ENCODE measurements around the gene CCDC187. TPM values are rescaled to one million over a fixed set of nuclear protein-coding genes. Genes with fewer than 3 reads are reported as not detected.

Gene CCDC187
- total and polyA plus RNA-seq, 5 donors = not detected

DNA sequence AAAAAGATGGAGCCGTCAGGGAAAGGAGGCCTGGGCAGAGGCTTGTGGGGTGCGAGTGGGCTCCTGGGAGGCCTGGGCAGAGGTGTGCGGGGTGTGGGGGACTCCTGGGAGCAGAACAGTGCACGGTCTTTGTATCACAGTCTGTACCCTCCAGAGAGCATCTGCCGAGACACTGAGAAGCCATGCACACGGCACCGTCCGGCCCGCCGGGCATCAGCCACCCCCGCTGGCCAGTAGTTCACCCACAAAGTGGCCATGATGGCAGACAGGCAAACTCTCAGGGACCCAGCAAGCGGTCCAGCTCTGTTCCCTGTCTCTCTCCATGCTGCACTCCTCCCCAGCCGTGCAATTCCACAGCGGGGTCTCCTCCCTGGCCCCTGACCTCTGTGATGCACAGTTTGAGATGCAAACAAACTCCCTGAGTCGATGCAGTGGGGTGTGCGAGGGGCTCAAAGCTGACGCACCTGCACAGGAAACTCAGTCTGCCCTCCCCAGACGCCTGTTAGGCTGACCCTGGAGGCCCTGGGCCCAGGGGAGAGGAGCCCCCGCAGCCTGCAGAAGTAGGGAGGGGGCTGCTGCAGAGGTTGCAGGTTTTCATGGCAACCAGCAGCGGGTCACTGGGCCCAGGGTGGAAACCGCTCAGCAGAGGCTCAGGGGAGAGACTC, 14.3 kb upstream of the CCDC187 start:
- DNase-seq (peak; percentile 5 to 21 (median 18)), ATAC-seq (no peak)
- Histone ChIP-seq H3K4me1 (ENCODE audit: control insufficient read depth, insufficient read depth, low read length) (no peaks in the 10 kb centered on the region), H3K27me3 (ENCODE audit: control insufficient read depth, insufficient read depth) (no peaks in the 10 kb centered on the region), H3K4me3 (ENCODE audit: low read length) (no peak overlapping the region), H3K27ac (ENCODE audit: low read length) (no peak overlapping the region), H3K9me3 (ENCODE audit: control insufficient read depth, low read length) (no peaks in the 10 kb centered on the region)
- intact Hi-C loops (cut with DNase I) = no loop called here
- 76% methylated on average over 21 of the region's 21 CpGs for WGBS

DNA sequence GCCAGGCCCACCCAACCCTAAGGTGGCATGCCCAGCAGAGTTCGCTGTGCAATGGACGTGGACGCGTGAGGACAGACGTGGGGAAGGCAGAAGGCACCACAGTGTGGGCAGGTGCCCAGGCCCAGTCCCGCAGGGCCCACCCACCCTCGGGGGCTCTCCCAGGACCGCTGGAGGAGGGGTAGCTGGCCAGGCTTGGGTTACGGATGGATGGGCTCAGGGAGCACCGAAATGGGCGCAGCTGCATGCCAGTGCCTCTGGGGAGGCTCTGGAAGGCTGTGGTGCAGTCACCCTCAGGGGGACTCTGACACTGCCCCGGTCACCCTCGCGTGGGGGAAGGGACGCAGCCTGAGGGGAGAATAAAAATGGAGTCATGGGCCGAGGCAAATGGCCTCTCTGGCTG, 13.8 kb upstream of the CCDC187 start:
- H3K27ac ChIP-seq (ENCODE audit: low read length) = no peak overlapping the region
- WGBS = 89% methylated on average over 16 of the region's 16 CpGs
- H3K27me3 ChIP-seq (ENCODE audit: control insufficient read depth, insufficient read depth) = no peaks in the 10 kb centered on the region
- intact Hi-C loops (cut with DNase I) = no loop called here
- no peaks in the 10 kb centered on the region for H3K4me1 ChIP-seq (ENCODE audit: control insufficient read depth, insufficient read depth, low read length)
- no peak overlapping the region for H3K4me3 ChIP-seq (ENCODE audit: low read length)
- H3K9me3 ChIP-seq (ENCODE audit: control insufficient read depth, low read length) = no peaks in the 10 kb centered on the region
- DNase-seq (peak; percentile 11 to 53 (median 21)), ATAC-seq (no peak)

DNA sequence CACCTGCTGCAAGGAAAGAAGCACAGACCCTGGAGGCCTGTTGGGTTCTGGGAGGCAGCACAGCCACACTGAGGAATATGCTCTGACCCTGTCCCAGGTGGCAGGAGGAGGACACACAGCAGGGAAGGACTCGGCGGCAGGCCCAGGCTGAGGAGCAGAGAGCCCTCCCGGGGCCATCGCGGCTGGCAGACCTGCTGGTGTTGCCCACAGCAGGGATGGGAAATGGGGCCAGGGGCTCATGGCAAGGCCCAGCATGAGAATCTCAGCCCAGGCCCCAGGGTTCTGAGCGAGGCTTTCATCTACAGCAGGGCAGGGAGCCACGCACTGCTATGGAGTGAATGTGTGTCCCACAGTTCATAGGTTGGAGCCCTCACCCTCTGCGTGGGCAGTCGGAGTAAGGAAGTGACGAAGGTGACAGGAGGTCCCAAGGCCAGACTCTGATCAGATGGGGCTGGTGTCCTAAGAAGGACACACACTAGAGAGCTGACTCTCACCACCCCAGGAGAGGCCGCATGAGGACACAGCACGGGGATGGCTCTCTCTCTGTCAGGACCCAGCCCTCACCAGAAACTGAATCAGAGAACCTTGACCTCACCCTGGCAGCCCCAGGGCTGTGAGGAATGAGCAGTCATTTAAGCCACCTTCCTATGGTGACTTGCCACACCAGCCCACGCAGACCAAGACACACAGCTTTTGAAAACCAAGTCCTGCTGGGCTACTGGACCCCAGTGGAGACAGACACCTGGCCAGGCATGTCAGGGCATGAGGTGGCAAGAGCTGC, 13.2 kb upstream of the CCDC187 start:
- peak; percentile 4 to 30 (median 27) for DNase-seq
- no peaks in the 10 kb centered on the region for H3K9me3 ChIP-seq (ENCODE audit: control insufficient read depth, low read length)
- no peak overlapping the region for H3K27ac ChIP-seq (ENCODE audit: low read length)
- WGBS = 86% methylated on average over 13 of the region's 13 CpGs
- peak in 1 of 2 donors; percentile 14 for ATAC-seq
- no peaks in the 10 kb centered on the region for H3K27me3 ChIP-seq (ENCODE audit: control insufficient read depth, insufficient read depth)
- no peaks in the 10 kb centered on the region for H3K4me1 ChIP-seq (ENCODE audit: control insufficient read depth, insufficient read depth, low read length)
- intact Hi-C loops (cut with DNase I) = no loop called here
- H3K4me3 ChIP-seq (ENCODE audit: low read length) = no peak overlapping the region

DNA sequence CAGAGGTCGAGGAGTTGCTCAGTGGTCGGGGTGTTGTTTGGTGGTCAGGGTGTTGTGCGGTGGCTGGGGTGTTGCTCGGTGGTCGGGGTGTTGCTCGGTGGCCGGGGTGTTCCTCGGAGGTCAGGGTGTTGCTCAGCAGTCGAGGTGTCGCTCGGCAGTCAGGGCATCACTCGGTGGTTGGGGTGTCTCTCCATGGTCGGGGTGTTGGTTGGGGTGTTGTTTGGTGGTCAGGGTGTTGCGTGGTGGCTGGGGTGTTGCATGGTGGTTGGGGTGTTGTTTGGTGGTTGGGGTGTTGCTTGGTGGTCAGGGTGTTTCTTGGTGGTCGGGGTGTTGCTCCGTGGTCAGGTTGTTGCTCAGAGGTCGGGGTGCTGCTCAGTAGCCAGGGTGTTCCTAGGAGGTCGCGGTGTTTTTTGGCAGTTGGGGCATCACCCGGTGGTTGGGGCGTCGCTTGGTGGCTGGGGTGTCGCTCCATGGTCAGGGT, 12.4 kb upstream of the CCDC187 start:
- no peak overlapping the region for H3K27ac ChIP-seq (ENCODE audit: low read length)
- H3K4me1 ChIP-seq (ENCODE audit: control insufficient read depth, insufficient read depth, low read length) = no peaks in the 10 kb centered on the region
- peak in 2 of 3 donors; percentile 28 to 45 for DNase-seq
- no peak for ATAC-seq
- H3K4me3 ChIP-seq (ENCODE audit: low read length) = no peak overlapping the region
- intact Hi-C loops (cut with DNase I) = no loop called here
- H3K9me3 ChIP-seq (ENCODE audit: control insufficient read depth, low read length) = no peaks in the 10 kb centered on the region
- H3K27me3 ChIP-seq (ENCODE audit: control insufficient read depth, insufficient read depth) = no peaks in the 10 kb centered on the region
- WGBS = 93% methylated on average over 23 of the region's 23 CpGs

DNA sequence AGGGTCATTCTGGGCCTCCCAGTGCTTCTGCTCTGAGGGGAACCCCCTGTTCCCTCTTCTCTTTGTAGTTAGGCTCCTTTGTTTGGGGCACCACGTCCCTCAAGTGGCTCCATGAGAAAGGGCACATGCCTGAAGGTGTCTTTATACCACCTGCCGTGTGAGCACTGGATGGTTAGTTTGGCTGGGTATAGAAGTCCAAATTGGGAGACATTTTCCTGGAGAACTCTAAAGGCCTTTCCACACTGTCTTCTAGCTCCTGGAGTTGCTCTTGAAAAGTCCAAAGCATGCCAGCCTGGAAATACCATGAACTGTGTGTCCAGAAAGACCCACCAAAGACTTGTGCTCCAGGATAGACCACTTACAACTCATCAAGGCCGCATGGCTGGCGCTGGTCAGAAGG, 11.1 kb upstream of the CCDC187 start:
- H3K9me3 ChIP-seq (ENCODE audit: control insufficient read depth, low read length) = no peaks in the 10 kb centered on the region
- peak in 1 of 3 donors; percentile 7 for DNase-seq
- WGBS = 87% methylated on average over 4 of the region's 4 CpGs

DNA sequence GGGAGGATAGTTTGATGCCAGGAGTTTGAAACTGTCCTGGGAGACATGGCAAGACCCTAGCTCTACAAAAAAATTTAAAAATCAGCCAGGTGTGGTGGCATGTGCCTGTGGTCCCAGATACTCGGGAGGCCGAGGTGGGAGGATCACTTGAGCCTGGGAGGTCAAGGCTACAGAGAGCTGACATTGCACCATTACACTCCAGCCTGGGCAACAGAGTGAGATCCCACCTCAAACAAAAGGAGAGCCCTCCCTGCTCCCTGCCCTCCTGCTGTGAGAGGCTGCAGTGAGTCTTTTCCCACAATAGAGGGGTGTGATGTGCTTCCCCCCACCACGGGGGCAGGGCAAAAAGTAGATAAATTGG, 10.1 kb upstream of the CCDC187 start:
- Histone ChIP-seq H3K9me3 (ENCODE audit: control insufficient read depth, low read length) (no peaks in the 10 kb centered on the region), H3K4me3 (ENCODE audit: low read length) (no peak overlapping the region), H3K27me3 (ENCODE audit: control insufficient read depth, insufficient read depth) (no peaks in the 10 kb centered on the region), H3K27ac (ENCODE audit: low read length) (no peak overlapping the region), H3K4me1 (ENCODE audit: control insufficient read depth, insufficient read depth, low read length) (no peaks in the 10 kb centered on the region)
- intact Hi-C loops (cut with DNase I) = loop anchor here in 2 of 4 donors (5.0 kb wide), 1 partner anchor 88 kb away; the partner anchor contains the start of gene SNAPC4 (in 2 of the 2)
- ATAC-seq (no peak), DNase-seq (no peak)
- whole genome bisulfite sequencing = 92% methylated on average over 3 of the region's 3 CpGs

More for the DNA sequence above, 11.1 kb upstream of the CCDC187 start:
- Histone ChIP-seq H3K4me3 (ENCODE audit: low read length) (no peak overlapping the region), H3K27me3 (ENCODE audit: control insufficient read depth, insufficient read depth) (no peaks in the 10 kb centered on the region), H3K4me1 (ENCODE audit: control insufficient read depth, insufficient read depth, low read length) (no peaks in the 10 kb centered on the region), H3K27ac (ENCODE audit: low read length) (no peak overlapping the region)
- no peak for ATAC-seq
- intact Hi-C loops (cut with DNase I) = loop anchor here in 2 of 4 donors (5.0 kb wide), 1 partner anchor 87 kb away; the partner anchor contains the start of gene SNAPC4 (in 2 of the 2)

DNA sequence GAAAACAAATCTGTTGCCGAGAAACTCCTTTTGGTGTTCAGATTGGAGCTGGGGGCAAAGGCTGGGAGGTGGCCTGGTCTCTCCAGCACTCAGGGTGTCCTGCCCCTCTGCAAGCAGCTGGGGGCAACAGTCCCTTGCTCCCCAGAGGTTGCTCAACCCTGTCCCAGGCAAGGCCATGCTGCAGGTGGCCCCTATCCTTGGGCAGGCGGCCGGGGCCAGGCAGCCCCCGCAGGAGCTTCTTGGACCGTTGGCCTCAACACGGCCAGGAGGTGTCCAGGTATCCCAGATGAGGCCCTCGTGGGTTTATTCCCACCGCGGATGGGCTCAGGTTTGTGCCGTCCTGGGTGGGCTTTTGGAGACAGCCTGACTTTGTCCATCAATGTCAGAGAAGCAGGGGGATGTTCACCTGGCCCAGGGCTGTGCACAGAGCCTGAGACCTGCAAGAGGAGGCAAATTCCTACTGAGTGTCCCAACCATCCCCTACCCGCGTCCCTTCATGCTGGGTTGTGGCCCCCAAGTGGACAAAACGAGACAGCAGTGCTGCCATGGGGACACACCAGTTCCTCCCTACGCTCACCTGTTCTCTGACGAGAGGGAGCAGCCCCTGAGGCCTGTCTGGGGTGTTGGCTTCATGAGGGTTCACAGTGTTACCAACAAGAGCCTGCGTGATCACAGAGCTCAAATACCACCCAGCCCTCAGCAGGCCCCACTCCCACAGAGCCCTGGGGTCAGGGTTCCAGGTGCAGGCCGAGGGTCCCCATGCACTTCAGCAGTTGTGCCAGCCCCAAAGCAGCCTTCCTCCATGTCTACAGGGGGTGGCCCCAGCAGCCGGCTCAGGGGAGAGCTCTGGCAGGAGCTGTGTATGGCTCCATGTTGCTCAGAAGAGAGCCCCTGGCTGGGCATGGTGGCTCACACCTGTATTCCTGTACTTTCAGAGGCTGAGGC, 9.5 kb upstream of the CCDC187 start:
- no peak overlapping the region for H3K27ac ChIP-seq (ENCODE audit: low read length)
- H3K4me3 ChIP-seq (ENCODE audit: low read length) = no peak overlapping the region
- H3K27me3 ChIP-seq (ENCODE audit: control insufficient read depth, insufficient read depth) = no peaks in the 10 kb centered on the region
- ATAC-seq (no peak), DNase-seq (peak; percentile 6 to 45 (median 39))
- intact Hi-C loops (cut with DNase I) = loop anchor here in 2 of 4 donors (5.0 kb wide), 1 partner anchor 89 kb away; the partner anchor contains the start of gene SNAPC4 (in 2 of the 2)
- 85% methylated on average over 18 of the region's 18 CpGs for WGBS
- H3K4me1 ChIP-seq (ENCODE audit: control insufficient read depth, insufficient read depth, low read length) = no peaks in the 10 kb centered on the region
- H3K9me3 ChIP-seq (ENCODE audit: control insufficient read depth, low read length) = no peaks in the 10 kb centered on the region

DNA sequence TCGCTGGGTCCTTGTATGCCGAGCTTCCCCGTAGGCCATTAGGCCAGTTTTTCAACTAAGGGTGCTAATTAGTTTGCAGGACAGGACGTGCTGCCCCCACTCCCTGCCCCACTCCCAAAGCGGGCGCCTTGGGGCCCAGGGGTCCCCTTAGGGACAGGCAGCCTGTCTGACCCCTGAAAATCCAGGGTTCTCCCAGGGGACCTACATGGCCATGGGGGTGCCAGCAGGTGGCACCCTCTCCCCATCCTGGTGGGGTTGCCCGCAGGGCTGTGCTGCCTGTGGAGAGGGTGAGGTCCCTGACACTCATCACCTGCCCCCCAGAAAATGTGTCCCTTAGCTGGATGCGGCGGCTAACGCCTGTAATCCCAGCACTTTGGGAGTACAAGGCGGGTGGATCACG, 8.5 kb upstream of the CCDC187 start:
- Histone ChIP-seq H3K27me3 (ENCODE audit: control insufficient read depth, insufficient read depth) (no peaks in the 10 kb centered on the region), H3K4me3 (ENCODE audit: low read length) (no peak overlapping the region), H3K27ac (ENCODE audit: low read length) (no peak overlapping the region), H3K4me1 (ENCODE audit: control insufficient read depth, insufficient read depth, low read length) (no peaks in the 10 kb centered on the region), H3K9me3 (ENCODE audit: control insufficient read depth, low read length) (no peaks in the 10 kb centered on the region)
- WGBS = 59% methylated on average over 12 of the region's 12 CpGs
- peak; percentile 67 to 70 for ATAC-seq
- intact Hi-C loops (cut with DNase I) = loop anchor here in 2 of 4 donors (5.0 kb wide), 1 partner anchor 90 kb away; the partner anchor contains the start of gene SNAPC4 (in 2 of the 2)
- DNase-seq = peak; percentile 41 to 82 (median 76)

DNA sequence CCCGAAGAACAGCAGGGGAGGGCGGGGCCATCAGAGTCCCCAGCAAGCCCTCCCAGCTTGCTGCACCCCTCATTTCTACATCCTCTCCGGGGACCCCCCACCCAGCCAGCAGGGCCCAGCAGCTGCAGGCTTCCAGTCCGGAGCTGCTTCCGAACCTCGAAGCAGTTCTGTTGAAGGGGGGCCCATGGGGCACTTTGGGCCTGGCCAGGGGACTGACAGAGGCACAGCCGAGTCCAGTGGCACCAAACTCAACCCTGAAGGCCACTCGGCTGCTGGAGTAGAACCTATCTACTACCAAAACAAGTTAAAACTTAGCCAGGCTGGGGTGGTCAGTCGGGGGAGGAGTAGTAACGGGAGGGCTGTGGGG, 8.1 kb upstream of the CCDC187 start:
- no peak overlapping the region for H3K4me3 ChIP-seq (ENCODE audit: low read length)
- 72% methylated on average over 10 of the region's 10 CpGs for WGBS
- no peaks in the 10 kb centered on the region for H3K4me1 ChIP-seq (ENCODE audit: control insufficient read depth, insufficient read depth, low read length)
- ATAC-seq (no peak), DNase-seq (peak in 1 of 3 donors; percentile 33)
- no peaks in the 10 kb centered on the region for H3K9me3 ChIP-seq (ENCODE audit: control insufficient read depth, low read length)
- intact Hi-C loops (cut with DNase I) = loop anchor here in 2 of 4 donors (5.0 kb wide), 1 partner anchor 90 kb away; the partner anchor contains the start of gene SNAPC4 (in 2 of the 2)
- H3K27me3 ChIP-seq (ENCODE audit: control insufficient read depth, insufficient read depth) = no peaks in the 10 kb centered on the region
- no peak overlapping the region for H3K27ac ChIP-seq (ENCODE audit: low read length)
